ENCODE data around the gene TTC23L.

DNA sequence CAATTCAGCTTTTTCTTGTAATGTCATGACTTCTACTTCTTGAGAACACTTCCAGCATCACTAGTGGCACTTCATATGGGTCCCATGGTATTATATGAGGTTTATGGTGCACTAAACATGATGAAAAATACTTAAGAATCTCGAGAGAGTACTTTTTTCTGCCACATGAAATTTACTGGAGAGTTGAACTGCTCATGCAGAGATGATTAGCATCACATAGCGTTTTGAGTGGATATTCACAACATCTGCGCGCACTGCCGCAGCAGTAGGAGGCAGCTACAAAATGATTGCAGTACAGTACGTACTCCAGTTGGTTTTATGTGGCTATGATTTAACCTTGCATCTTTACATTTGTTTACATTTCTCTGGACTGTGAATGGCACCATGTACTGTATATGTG, 61.7 kb downstream of the TTC23L start:
- TF ChIP-seq, protein P1, sequence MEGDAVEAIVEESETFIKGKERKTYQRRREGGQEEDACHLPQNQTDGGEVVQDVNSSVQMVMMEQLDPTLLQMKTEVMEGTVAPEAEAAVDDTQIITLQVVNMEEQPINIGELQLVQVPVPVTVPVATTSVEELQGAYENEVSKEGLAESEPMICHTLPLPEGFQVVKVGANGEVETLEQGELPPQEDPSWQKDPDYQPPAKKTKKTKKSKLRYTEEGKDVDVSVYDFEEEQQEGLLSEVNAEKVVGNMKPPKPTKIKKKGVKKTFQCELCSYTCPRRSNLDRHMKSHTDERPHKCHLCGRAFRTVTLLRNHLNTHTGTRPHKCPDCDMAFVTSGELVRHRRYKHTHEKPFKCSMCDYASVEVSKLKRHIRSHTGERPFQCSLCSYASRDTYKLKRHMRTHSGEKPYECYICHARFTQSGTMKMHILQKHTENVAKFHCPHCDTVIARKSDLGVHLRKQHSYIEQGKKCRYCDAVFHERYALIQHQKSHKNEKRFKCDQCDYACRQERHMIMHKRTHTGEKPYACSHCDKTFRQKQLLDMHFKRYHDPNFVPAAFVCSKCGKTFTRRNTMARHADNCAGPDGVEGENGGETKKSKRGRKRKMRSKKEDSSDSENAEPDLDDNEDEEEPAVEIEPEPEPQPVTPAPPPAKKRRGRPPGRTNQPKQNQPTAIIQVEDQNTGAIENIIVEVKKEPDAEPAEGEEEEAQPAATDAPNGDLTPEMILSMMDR (IDR thresholded peaks at IDR 0.05; ENCODE audit: low read depth, low read length) = no peak
- no peak for TF ChIP-seq EZH2phosphoT487 (IDR thresholded peaks at IDR 0.05; ENCODE audit: low read depth)
